ENCODE data around the gene ZNF584.

ZNF584 gene

DNA sequence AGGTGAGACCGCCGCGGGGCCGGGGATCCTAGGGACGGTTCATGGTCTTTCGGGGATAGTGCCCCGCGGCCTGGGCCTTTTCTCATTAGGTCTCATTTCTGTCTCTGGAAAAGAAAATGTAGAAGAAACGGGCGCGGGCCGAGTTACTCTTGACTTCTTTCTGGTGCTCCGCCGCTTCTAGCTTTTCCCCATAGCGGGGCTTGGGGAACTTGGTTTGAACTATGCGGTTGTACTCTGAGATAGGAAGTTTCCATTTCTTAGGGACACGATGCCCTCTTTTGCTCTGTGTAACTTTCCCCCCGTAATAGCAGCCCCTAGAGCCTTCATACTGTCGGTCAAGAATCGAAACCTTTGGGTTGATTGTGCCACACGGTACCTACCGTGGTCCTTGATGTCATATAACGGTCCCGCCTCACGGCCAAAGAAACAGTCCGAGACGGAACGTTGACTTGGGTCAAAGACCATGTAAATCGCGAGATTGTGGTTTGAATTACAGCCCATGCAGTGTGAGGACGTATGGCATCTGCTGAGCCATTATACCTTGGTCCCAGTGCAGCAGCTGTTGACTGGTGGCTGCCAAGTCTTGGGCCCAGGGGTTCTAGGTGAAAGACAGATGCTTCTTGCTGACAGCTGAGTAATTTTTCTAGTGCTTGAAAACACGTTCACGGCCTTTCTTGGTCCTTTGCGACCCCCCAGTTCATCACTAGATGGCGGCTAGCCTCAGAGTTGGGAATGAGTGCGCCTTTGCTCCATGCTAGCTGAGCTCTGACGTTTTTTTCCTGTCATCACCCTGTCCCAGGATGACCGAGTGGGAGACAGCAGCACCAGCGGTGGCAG is 20.9 kb upstream of the ZNF584 start:
- H3K27me3 ChIP-seq (ENCODE audit: insufficient read depth, insufficient read length): no peaks in the 10 kb centered on the region
- no peak for DNase-seq (ENCODE audit: low read depth, low spot score)
- H3K9ac ChIP-seq (ENCODE audit: insufficient read length, low read depth): peak overlapping the region; percentile 99
- H3K4me3 ChIP-seq (ENCODE audit: insufficient read length, low read depth): peak overlapping the region; percentile 91
- H3K4me1 ChIP-seq (ENCODE audit: insufficient read depth, insufficient read length): peaks cover 5% of the 10 kb centered on the region
- H3K36me3 ChIP-seq (ENCODE audit: insufficient read depth, insufficient read length, low read length): peaks cover 43% of the 10 kb centered on the region
- TF ChIP-seq ZNF274 (IDR thresholded peaks at IDR 0.05; ENCODE audit: low read depth, low read length): no peak
- H3K9me3 ChIP-seq (ENCODE audit: insufficient read depth, low read length): no peaks in the 10 kb centered on the region

DNA sequence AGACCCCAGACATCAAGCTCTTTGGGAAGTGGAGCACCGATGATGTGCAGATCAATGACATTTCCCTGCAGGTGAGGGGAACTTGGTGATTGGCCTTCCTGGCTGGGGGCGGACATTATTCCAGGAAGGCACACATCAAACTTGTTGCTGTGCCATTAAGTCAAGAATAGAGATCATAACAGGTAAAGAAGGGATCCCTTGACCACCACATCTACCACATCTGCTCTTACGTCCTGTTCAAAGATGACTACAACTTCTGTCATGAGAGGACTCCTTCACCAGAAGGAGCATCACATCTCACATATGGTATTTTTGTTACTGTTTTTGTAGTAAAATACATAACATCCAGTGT is 20.3 kb upstream of the ZNF584 start:
- peaks cover 49% of the 10 kb centered on the region for H3K36me3 ChIP-seq (ENCODE audit: insufficient read depth, insufficient read length, low read length)

DNA sequence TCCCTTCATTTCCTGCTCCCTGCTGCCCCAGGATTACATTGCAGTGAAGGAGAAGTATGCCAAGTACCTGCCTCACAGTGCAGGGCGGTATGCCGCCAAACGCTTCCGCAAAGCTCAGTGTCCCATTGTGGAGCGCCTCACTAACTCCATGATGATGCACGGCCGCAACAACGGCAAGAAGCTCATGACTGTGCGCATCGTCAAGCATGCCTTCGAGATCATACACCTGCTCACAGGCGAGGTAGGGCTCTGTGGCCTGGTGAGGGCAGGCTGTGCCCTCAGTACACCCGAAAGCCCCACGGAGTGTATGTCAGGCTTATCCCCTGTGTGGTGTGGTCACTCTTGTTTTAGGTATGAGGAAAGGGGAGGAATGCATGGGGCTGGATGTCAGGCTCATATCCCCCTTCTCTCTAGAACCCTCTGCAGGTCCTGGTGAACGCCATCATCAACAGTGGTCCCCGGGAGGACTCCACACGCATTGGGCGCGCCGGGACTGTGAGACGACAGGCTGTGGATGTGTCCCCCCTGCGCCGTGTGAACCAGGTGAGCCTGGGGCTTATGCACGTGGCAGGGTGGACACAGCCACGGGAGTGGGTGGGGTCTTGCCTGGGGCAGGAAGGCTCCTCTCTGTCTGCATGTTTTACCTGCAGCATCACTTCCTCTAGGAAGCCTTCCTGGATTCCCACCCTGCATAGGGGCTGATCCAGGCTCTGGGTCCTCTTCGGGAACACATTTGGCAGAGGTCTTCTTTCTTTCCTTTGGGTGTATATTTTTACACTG is 15.3 kb upstream of the ZNF584 start:
- DNase-seq (ENCODE audit: low read depth, low spot score): no peak
- H3K4me1 ChIP-seq (ENCODE audit: insufficient read depth, insufficient read length): peaks cover 10% of the 10 kb centered on the region
- no peak overlapping the region for H3K4me3 ChIP-seq (ENCODE audit: insufficient read length, low read depth)
- H3K9ac ChIP-seq (ENCODE audit: insufficient read length, low read depth): no peak overlapping the region
- H3K27me3 ChIP-seq (ENCODE audit: insufficient read depth, insufficient read length): no peaks in the 10 kb centered on the region
- no peaks in the 10 kb centered on the region for H3K9me3 ChIP-seq (ENCODE audit: insufficient read depth, low read length)
- H3K36me3 ChIP-seq (ENCODE audit: insufficient read depth, insufficient read length, low read length): peaks cover 81% of the 10 kb centered on the region
- TF ChIP-seq YY1 (IDR thresholded peaks at IDR 0.05; ENCODE audit: insufficient read depth, insufficient read length) (no peak), SUZ12 (IDR thresholded peaks at IDR 0.05; ENCODE audit: extremely low read depth, insufficient read depth, insufficient read length) (no peak), ZNF274 (IDR thresholded peaks at IDR 0.05; ENCODE audit: low read depth, low read length) (no peak)

More for the DNA sequence above, 20.3 kb upstream of the ZNF584 start:
- no peaks in the 10 kb centered on the region for H3K9me3 ChIP-seq (ENCODE audit: insufficient read depth, low read length)
- peak overlapping the region; percentile 91 for H3K4me3 ChIP-seq (ENCODE audit: insufficient read length, low read depth)
- H3K9ac ChIP-seq (ENCODE audit: insufficient read length, low read depth): peak overlapping the region; percentile 99
- no peak for TF ChIP-seq SUZ12 (IDR thresholded peaks at IDR 0.05; ENCODE audit: extremely low read depth, insufficient read depth, insufficient read length)
- no peak for TF ChIP-seq ZNF274 (IDR thresholded peaks at IDR 0.05; ENCODE audit: low read depth, low read length)
- TF ChIP-seq YY1 (IDR thresholded peaks at IDR 0.05; ENCODE audit: insufficient read depth, insufficient read length): no peak
- H3K27me3 ChIP-seq (ENCODE audit: insufficient read depth, insufficient read length): no peaks in the 10 kb centered on the region
- no peak for DNase-seq (ENCODE audit: low read depth, low spot score)
- H3K4me1 ChIP-seq (ENCODE audit: insufficient read depth, insufficient read length): peaks cover 8% of the 10 kb centered on the region

DNA sequence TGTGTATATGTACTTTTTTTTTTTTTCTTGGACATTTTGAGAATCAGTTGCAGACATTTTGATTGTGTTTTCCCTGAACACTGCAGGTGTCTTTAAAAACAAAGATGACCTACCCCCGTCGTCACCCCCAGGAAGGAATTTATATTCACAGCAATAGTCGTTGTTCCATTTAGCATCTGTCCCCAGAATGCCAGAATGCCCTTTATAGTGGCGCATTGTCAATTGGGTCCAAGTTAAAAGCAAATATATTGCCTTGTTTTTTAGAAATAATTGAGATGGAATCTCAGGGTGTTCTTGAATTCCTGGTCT is 14.8 kb upstream of the ZNF584 start:
- Histone ChIP-seq H3K27me3 (ENCODE audit: insufficient read depth, insufficient read length) (no peaks in the 10 kb centered on the region), H3K9ac (ENCODE audit: insufficient read length, low read depth) (no peak overlapping the region), H3K9me3 (ENCODE audit: insufficient read depth, low read length) (no peaks in the 10 kb centered on the region), H3K4me1 (ENCODE audit: insufficient read depth, insufficient read length) (peaks cover 11% of the 10 kb centered on the region), H3K36me3 (ENCODE audit: insufficient read depth, insufficient read length, low read length) (peaks cover 77% of the 10 kb centered on the region), H3K4me3 (ENCODE audit: insufficient read length, low read depth) (no peak overlapping the region)
- TF ChIP-seq ZNF274 (IDR thresholded peaks at IDR 0.05; ENCODE audit: low read depth, low read length) (no peak), SUZ12 (IDR thresholded peaks at IDR 0.05; ENCODE audit: extremely low read depth, insufficient read depth, insufficient read length) (no peak), YY1 (IDR thresholded peaks at IDR 0.05; ENCODE audit: insufficient read depth, insufficient read length) (no peak)
- DNase-seq (ENCODE audit: low read depth, low spot score): no peak

DNA sequence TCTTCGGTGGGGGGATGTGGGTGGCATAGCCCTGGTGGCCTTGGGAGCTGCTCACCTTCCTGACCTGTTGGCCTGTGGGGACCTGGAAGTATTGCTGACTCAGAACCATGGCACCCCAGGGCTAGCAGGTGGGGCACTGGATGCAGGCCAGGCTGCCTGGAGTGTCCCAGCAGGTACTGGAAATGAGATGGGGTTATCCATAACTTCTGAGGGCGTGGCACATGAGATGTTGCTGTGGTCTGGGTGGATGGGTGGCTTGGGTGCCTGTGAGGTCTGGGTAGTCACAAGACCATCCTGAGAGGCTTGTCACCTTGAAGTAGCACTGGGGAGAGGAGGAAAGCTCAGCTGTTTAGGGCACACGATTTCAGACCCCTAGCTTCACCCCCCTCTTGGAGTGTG is 13.6 kb upstream of the ZNF584 start:
- TF ChIP-seq ZNF274 (IDR thresholded peaks at IDR 0.05; ENCODE audit: low read depth, low read length) (no peak), YY1 (IDR thresholded peaks at IDR 0.05; ENCODE audit: insufficient read depth, insufficient read length) (no peak), SUZ12 (IDR thresholded peaks at IDR 0.05; ENCODE audit: extremely low read depth, insufficient read depth, insufficient read length) (no peak)
- Histone ChIP-seq H3K36me3 (ENCODE audit: insufficient read depth, insufficient read length, low read length) (peaks cover 69% of the 10 kb centered on the region), H3K9me3 (ENCODE audit: insufficient read depth, low read length) (no peaks in the 10 kb centered on the region), H3K27me3 (ENCODE audit: insufficient read depth, insufficient read length) (no peaks in the 10 kb centered on the region), H3K4me3 (ENCODE audit: insufficient read length, low read depth) (no peak overlapping the region), H3K9ac (ENCODE audit: insufficient read length, low read depth) (no peak overlapping the region), H3K4me1 (ENCODE audit: insufficient read depth, insufficient read length) (peaks cover 11% of the 10 kb centered on the region)
- no peak for DNase-seq (ENCODE audit: low read depth, low spot score)

DNA sequence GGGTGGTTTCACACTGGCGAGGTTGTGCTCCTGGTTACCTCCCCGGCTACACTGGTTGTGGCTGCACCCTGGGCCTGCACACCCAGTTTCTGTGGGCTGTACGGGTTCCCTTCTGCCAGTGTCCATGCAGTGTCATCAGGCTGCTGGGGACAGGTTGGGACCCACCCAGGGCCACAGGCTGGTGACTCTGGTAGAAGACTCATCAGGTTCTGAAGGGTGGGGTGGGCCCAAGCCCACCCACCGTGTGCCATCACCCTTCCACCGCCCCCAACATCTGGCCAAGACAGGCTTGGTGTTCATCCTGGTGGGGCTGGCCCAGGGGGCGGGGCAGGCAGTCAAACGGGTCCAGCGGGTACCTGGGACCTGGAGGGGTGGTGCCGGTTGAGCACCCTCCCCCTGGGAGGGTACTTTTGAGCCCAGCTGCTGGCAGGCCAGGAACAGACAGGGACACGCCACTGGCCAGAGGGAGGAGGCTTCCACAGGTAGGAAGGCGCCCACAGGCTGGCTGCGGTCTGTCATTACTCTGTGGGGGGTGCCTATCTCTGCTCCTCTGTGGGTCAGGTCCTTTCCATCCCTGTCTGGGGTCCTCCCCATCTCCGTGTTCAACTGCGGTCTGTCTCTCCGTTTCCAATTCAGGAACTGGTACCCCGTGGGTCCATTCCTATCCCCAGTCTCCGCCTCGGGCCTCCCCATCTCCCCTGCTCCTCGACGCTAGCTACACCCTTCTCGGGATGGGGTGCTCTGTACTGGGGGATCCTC is 13.1 kb upstream of the ZNF584 start, which contains the start of gene RNF225:
Gene RNF225 (plus strand): TSS at position 437 of the 759 bp plus-strand sequence. CDS start 434 bp downstream, outside the sequence.
- no peaks in the 10 kb centered on the region for H3K9me3 ChIP-seq (ENCODE audit: insufficient read depth, low read length)
- H3K4me3 ChIP-seq (ENCODE audit: insufficient read length, low read depth): no peak within 1 kb of the TSS
- TF ChIP-seq ZNF274 (IDR thresholded peaks at IDR 0.05; ENCODE audit: low read depth, low read length) (no peak), YY1 (IDR thresholded peaks at IDR 0.05; ENCODE audit: insufficient read depth, insufficient read length) (no peak), SUZ12 (IDR thresholded peaks at IDR 0.05; ENCODE audit: extremely low read depth, insufficient read depth, insufficient read length) (no peak)
- H3K4me1 ChIP-seq (ENCODE audit: insufficient read depth, insufficient read length): peaks cover 11% of the 10 kb centered on the region
- no peaks in the 10 kb centered on the region for H3K27me3 ChIP-seq (ENCODE audit: insufficient read depth, insufficient read length)
- DNase-seq (ENCODE audit: low read depth, low spot score): no peak
- H3K9ac ChIP-seq (ENCODE audit: insufficient read length, low read depth): no peak within 1 kb of the TSS
- H3K36me3 ChIP-seq (ENCODE audit: insufficient read depth, insufficient read length, low read length): peaks cover 65% of the 10 kb centered on the region

Measured in NT2/D1 (cell line).